Heart left ventricle (tissue), 13 donors: ENCODE measurements around the gene PARD6G.

Source experiments
- CTCF ChIP-seq, 12 donors: fragments of 200-600 bp; sonication (generic) in 4 of 12; IDR thresholded peaks; one replicate each; pipeline versions ENCODE4 v1.5.0 to v1.8.0; 2018 to 2022; ENCODE audit warnings: antibody characterized with exemption in 12 of 12, mild to moderate bottlenecking in 5 of 12
- POLR2A ChIP-seq, 2 donors: fragments of 450-650 bp; IDR thresholded peaks; one replicate each; pipeline ENCODE4 v1.6.1; 2017; ENCODE audit warnings: antibody characterized with exemption in 2 of 2, mild to moderate bottlenecking in 2 of 2, moderate library complexity in 2 of 2
- donor health status: ischemic (EF 13 %, LVEDD 7.1; RV severe dilation, severe dysfunction).
- donor health status: DM: no; HTN: yes; CAD: no.
- donor health status: DM: no; HTN: no; CAD: no.
- donor health status: ischemic (EF 25% LVEDD 6.9; RV normal size, moderate dysfunction).
- donor health status: ischemic (EF 25% LVEDD 5.7; RV mildly dilated, moderate dysfunction).
- donor health status: ischemic (EF 35%, LVEDD 5.7; RV mildly dilated, moderate dysfunction).
- donor health status: nonischemic (EF 11% LVEDD 7.7; RV severe dilation, severe dysfunction).
- donor health status: DM: yes; HTN: yes; CAD: no.
- donor health status: PGD.
- donor health status: ischemic (EF 29% LVEDD 5.4; RV normal size, mild dysfunction).
- donor health status: nonischemic (EF 23%, LVEDD 6.1; RV moderate dilation, normal function).

- TF ChIP-seq CTCF (IDR thresholded peaks at IDR 0.05), result no peak
- no peak for TF ChIP-seq POLR2A (IDR thresholded peaks at IDR 0.05)
Measured at GRCh38 chr18:80143881-80144280, 103.4 kb downstream of the PARD6G start.
